Epithelial cell of proximal tubule (primary cell): ENCODE results near the gene NCAPD3. TPM values are rescaled to one million over a fixed set of nuclear protein-coding genes. Genes with fewer than 3 reads are reported as not detected.

ENCODE experiments used
- DNase-seq: peaks from one replicate; pipeline ENCODE4 v3.0.0-alpha.2; 2011; ENCODE audit warnings: low read depth
- H3K4me3 ChIP-seq: 2 replicates; pipeline ENCODE4 v1.5.1; 2011; ENCODE audit warnings: low read depth, mild to moderate bottlenecking, low read length
- total RNA-seq: library from RNA; depleted of rRNA; stranded (reverse); fragments of >200 nt; gene quantifications from 2 replicates; pipeline ENCODE4 v1.2.3, GENCODE V29; 2015
- TF ChIP-seq, protein P1 (sequence below): conservative IDR thresholded peaks from 2 replicates; pipeline ENCODE4 v1.5.1; 2012; ENCODE audit warnings: low read depth, mild to moderate bottlenecking, low read length

NCAPD3 gene
- total RNA-seq, 1 donor from 2014 or later = 16.2 TPM

DNA sequence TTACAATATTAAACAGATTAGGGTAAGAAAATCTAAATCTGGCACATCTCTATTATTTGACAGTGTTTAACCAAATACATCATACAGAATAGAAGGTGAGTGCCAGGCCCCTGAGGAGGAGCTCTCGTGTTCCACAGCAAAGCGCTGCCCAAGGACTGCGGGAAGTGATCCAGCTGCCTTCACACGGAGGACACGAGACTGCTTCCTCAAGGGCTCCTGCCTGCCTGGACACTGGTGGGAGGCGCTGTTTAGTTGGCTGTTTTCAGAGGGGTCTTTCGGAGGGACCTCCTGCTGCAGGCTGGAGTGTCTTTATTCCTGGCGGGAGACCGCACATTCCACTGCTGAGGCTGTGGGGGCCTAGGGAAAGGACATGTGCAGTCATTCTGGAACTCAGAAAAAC is 71.1 kb downstream of the NCAPD3 start:
- DNase-seq = no peak
- TF ChIP-seq, protein P1, sequence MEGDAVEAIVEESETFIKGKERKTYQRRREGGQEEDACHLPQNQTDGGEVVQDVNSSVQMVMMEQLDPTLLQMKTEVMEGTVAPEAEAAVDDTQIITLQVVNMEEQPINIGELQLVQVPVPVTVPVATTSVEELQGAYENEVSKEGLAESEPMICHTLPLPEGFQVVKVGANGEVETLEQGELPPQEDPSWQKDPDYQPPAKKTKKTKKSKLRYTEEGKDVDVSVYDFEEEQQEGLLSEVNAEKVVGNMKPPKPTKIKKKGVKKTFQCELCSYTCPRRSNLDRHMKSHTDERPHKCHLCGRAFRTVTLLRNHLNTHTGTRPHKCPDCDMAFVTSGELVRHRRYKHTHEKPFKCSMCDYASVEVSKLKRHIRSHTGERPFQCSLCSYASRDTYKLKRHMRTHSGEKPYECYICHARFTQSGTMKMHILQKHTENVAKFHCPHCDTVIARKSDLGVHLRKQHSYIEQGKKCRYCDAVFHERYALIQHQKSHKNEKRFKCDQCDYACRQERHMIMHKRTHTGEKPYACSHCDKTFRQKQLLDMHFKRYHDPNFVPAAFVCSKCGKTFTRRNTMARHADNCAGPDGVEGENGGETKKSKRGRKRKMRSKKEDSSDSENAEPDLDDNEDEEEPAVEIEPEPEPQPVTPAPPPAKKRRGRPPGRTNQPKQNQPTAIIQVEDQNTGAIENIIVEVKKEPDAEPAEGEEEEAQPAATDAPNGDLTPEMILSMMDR = no peak
- H3K4me3 ChIP-seq = no peak overlapping the region

DNA sequence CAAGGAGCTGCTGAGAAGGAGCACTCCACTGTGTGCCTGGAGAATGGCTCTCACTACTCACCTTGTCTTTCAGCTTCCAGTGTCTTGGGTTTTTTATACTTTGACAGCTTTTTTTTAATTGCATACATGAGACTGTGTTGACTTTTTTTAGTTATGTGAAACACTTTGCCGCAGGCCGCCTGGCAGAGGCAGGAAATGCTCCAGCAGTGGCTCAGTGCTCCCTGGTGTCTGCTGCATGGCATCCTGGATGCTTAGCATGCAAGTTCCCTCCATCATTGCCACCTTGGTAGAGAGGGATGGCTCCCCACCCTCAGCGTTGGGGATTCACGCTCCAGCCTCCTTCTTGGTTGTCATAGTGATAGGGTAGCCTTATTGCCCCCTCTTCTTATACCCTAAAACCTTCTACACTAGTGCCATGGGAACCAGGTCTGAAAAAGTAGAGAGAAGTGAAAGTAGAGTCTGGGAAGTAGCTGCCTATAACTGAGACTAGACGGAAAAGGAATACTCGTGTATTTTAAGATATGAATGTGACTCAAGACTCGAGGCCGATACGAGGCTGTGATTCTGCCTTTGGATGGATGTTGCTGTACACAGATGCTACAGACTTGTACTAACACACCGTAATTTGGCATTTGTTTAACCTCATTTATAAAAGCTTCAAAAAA is 72.6 kb downstream of the NCAPD3 start:
- TF ChIP-seq, protein P1 = no peak
- H3K4me3 ChIP-seq = no peak overlapping the region
- no peak for DNase-seq

DNA sequence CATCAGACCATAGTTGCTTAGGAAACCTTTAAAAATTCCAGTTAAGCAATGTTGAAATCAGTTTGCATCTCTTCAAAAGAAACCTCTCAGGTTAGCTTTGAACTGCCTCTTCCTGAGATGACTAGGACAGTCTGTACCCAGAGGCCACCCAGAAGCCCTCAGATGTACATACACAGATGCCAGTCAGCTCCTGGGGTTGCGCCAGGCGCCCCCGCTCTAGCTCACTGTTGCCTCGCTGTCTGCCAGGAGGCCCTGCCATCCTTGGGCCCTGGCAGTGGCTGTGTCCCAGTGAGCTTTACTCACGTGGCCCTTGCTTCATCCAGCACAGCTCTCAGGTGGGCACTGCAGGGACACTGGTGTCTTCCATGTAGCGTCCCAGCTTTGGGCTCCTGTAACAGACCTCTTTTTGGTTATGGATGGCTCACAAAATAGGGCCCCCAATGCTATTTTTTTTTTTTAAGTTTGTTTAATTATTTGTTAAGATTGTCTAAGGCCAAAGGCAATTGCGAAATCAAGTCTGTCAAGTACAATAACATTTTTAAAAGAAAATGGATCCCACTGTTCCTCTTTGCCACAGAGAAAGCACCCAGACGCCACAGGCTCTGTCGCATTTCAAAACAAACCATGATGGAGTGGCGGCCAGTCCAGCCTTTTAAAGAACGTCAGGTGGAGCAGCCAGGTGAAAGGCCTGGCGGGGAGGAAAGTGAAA is 73.4 kb downstream of the NCAPD3 start:
- no peak overlapping the region for H3K4me3 ChIP-seq
- DNase-seq = no peak
- TF ChIP-seq, protein P1 = no peak

DNA sequence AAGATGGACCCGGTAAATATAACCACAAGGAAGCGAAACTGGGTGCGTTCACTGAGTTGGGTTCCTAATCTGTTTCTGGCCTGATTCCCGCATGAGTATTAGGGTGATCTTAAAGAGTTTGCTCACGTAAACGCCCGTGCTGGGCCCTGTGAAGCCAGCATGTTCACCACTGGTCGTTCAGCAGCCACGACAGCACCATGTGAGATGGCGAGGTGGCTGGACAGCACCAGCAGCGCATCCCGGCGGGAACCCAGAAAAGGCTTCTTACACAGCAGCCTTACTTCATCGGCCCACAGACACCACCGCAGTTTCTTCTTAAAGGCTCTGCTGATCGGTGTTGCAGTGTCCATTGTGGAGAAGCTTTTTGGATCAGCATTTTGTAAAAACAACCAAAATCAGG is 74.4 kb downstream of the NCAPD3 start:
- TF ChIP-seq, protein P1 = no peak
- DNase-seq = no peak
- no peak overlapping the region for H3K4me3 ChIP-seq

DNA sequence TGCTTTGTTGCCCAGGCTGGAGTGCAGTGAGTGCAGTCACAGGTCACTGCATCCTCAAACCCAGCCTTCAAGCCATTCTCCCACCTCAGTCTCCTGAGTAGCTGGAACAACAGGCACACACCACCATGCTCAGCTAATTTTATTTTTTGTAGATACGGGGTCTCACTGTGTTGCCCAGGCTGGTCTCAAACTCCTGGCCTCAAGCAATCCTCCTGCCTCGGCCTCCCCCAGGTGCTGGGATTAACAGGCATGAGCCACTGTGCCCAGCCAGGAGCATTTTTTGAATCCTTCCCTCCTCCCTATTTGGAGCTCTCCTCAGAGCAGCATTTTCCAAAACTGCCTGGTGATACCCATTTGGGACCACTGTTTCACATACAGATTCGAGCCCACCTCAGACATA is 77.2 kb downstream of the NCAPD3 start:
- TF ChIP-seq, protein P1 = no peak
- no peak for DNase-seq
- no peak overlapping the region for H3K4me3 ChIP-seq

DNA sequence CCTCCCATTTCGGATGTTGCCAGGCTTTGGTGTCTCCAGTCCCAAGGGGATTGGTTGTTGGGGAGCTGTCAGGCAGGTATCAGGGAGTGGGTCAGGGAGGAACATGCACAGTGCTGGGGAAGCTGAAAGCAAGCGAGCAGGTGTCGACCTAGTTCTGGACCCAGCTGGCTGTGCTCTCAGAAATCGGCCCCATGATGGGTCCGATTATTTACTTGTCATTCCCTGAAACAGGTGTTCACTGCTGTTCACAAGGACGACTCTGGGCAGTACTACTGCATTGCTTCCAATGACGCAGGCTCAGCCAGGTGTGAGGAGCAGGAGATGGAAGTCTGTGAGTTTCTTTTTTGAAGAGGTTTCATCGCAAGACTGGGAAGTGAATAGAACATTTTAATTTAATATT is 78.1 kb downstream of the NCAPD3 start:
- no peak overlapping the region for H3K4me3 ChIP-seq
- DNase-seq = no peak
- TF ChIP-seq, protein P1 = no peak

DNA sequence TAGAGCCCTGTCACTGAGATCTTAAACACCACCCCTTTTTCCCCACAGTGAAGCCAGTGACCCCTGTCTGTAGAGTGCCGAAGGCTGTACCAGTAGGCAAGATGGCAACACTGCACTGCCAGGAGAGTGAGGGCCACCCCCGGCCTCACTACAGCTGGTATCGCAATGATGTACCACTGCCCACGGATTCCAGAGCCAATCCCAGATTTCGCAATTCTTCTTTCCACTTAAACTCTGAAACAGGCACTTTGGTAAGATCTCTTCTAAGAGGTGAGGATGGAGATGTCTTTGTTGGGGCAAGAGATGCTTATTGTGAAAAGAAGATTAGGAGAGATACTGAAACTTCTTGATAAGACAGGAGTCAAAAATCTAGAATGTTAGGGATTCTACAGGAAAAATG is 79.0 kb downstream of the NCAPD3 start:
- DNase-seq = no peak
- TF ChIP-seq, protein P1 = no peak
- H3K4me3 ChIP-seq = no peak overlapping the region
